DMS 273 (cell line): ENCODE data around the gene WWC1.
"Not testable (repeated sequence)": the region's sequence is repeated elsewhere in the genome, so short reads cannot be mapped to it uniquely, and the experiment has no call there.

Experiments used
- DNase-seq: peaks from one replicate; lab custom pipeline; 2025; ENCODE audit not compliant: unreplicated experiment; lab: John Stamatoyannopoulos, UW

Gene WWC1

GRCh38 chr5:168434001-168434400 is 142.6 kb downstream of the WWC1 start:
- no peak for DNase-seq

GRCh38 chr5:168434746-168435321 is 143.4 kb downstream of the WWC1 start:
- DNase-seq = no peak

DNA sequence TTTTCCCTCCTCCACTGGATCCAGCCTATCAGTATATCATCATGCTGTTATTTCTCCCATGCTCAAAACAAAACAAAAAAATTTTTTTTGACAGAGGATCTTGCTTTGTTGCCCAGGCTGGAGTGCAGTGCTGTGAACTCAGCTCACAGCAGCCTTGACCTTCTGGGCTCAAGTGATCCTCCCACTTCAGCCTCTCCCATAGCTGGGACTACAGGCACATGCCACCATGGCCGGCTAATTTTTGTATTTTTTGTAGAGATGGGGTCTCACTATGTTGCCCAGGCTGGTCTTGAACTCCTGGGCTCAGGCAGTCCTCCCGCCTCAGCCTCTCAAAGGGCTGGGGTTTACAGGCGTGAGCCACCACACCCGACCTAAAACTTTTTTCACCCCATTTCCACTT is 143.9 kb downstream of the WWC1 start:
- DNase-seq = not testable (repeated sequence)

GRCh38 chr5:168438349-168438748 is 146.9 kb downstream of the WWC1 start:
- no peak for DNase-seq

- no peak for DNase-seq
Measured at GRCh38 chr5:168443533-168443932, 152.1 kb downstream of the WWC1 start.

DNA sequence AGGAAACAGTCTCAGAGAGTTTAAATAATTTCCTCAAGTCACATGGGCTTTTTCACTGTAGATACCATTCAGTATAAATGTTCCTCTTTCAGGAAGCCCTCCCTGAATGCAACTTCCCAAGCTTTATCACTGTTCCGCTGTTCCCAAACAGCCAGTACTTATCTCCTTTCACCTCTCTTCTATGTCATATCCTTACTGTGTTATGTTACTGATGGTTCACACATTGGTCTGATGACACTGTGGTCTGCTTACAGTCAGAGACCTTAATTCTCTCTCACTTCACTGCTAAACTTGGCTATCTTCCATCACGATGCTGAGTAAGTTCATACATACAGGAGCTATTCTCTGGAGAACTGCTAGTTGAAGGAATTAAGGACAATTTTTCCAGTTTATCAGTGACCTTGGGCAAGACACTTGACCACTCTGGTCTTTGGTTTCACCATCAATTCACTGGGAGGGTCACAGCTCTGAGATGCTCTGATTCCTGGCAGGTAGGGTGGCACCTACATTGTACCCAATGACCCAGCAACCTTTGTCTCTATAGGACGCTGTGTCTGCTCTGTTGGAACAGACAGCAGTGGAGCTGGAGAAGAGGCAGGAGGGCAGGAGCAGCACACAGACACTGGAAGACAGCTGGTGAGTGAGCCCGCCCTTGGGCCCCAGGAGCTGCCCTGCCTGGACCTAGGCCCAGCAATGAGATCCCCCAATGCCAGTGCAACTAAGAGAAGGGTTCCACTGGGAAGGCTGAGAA is 152.7 kb downstream of the WWC1 start:
- DNase-seq = no peak

DNA sequence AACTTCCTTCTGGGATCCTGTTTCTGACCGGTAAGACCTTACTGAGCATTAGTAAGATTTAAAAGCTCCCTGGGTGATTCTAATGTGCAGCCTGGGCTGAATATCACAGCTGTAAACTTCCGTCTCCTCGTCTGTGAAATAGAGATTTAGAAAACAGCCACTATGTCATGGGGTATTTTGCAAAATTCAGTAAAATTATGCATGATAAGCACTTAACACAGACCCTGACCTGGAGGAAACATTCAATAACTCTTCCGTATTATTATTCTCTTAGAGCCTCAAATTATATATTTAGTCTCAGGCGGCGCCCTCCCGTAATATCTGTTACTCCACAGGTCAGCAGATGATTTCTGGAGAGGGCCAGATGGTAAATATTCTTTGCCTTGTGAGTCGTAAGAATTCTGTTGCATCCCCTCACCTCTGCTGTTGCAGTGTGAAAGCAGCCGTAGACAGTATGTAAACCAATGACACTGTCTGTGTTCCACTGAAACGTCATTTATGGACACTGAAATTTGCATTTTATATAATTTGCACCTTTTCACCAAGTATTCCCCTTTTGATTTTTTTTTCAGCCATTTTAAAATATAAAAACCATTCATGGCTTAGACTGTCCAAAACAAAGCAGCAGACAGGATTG is 155.7 kb downstream of the WWC1 start:
- peak; percentile 30 for DNase-seq

DNA sequence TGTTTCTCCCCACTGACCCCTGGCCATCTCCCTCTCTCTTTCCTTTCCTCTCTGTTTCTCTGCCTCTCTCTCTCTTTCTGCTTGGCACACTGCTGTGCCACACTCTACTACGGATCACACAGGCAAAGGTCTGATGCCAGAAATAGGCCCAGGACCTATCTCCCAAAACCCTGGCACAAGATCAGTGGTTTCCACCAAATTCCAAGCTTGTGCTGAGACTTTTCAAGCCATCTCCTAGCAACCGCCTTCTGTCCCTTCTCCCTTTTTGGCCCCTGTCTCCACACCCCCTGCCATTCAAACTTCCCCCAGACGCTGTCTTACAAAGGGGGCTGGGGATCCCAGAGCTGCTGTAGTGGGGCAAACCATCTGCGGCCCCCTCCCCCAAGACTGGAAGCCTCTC is 156.4 kb downstream of the WWC1 start:
- DNase-seq = no peak

DNA sequence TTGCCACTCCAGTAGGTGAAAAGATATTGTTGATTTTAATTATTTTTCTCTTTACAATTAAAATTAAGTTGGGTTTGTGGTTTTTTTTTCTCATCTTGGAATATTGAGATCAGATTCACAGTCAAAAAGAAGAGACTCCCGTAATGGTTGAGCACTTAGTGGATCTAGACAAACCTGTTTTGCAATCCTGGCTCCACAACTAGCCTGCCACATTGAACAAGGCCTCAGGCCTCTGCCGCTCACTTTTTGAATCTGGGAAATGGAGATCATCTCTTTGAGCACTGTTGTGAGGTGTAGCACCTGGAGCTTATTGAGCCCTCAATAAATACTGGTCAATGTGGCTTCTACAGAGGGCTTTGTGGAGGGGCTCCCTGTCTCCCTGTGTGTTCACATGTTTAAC is 157.7 kb downstream of the WWC1 start:
- DNase-seq = no peak

GRCh38 chr5:168451565-168451964 is 160.1 kb downstream of the WWC1 start:
- DNase-seq = no peak

GRCh38 chr5:168455201-168455600 is 163.8 kb downstream of the WWC1 start:
- DNase-seq = no peak

- DNase-seq = no peak
Measured at GRCh38 chr5:168457542-168457941, 166.1 kb downstream of the WWC1 start.

- DNase-seq = no peak
Measured at GRCh38 chr5:168460606-168461005, 169.2 kb downstream of the WWC1 start.

- DNase-seq = no peak
Measured at GRCh38 chr5:168463081-168463480, 171.6 kb downstream of the WWC1 start.

- DNase-seq = no peak
Measured at GRCh38 chr5:168464214-168464613, 172.8 kb downstream of the WWC1 start.

GRCh38 chr5:168464641-168465040 is 173.2 kb downstream of the WWC1 start:
- DNase-seq = no peak

GRCh38 chr5:168467755-168468330 is 176.4 kb downstream of the WWC1 start:
- peak; percentile 72 for DNase-seq

- no peak for DNase-seq
Measured at GRCh38 chr5:168468836-168469235, 177.4 kb downstream of the WWC1 start.

DNA sequence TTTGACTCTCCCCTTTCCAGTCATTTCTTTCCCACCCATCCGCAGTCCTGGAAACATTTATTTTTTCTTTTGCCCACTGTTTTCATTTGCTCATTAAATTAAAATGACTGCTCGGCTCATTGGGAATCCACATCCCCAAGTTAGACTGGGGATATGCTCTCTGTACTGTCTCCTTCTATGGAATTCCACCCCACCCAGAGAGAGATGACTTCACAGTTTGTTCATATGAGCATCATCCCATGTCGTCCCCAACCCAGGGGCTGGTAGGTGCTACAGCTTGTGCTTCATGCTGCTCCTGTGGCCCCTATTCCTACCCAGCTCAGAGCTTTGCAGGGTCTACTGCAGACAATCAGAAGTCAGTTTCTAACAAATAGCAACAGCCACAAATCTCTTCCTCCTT is 178.4 kb downstream of the WWC1 start:
- no peak for DNase-seq

- no peak for DNase-seq
Measured at GRCh38 chr5:168471785-168472184, 180.3 kb downstream of the WWC1 start.

DNA sequence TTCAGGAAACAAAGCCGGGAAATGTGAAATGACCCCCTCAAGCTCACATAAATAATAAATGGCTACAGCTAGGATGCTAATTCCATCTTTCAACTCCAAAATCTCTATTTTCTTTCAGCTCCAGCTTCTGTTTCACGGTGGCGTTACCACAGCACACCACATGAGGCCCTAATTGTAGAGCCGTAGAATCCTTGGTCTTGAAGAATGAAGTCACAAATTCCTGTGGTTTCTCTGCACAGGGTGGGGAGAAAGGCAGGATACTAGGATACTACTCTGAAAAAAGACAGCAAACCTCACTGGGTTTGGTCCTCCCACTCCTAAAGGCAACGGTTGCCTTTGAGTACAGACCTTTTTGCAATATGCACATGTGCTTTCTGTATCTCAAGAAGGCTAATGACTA is 180.9 kb downstream of the WWC1 start:
- DNase-seq = no peak

DNA sequence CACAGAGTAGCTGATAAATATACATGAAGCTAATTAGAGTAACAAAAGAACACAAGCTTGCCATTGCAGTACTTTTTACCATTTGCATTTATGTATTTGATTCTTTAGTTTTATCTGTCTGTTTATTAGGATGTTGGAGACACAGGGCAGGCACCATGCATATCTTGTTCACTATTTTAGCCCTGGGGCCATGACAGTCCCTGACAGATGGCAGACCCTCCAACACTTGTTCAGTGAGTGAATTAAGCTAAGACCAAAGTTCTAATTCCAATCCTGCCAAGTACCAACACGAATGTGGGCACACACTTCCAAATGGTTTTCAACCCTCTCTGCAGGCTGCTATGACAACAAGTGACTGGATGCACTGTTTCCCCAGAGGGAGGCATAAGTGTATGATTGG is 182.9 kb downstream of the WWC1 start:
- no peak for DNase-seq
